HG03064 (cell line): ENCODE measurements around the gene HTT.
"Not testable (repeated sequence)": the region's sequence is repeated elsewhere in the genome, so short reads cannot be mapped to it uniquely, and the experiment has no call there.

Experiments
- ATAC-seq: cut with Tn5 transposase; IDR thresholded peaks from one replicate; pipeline ENCODE4 v1.9.1; 2021; ENCODE audit warnings: low read depth; ENCODE audit not compliant: unreplicated experiment

HTT gene

GRCh38 chr4:3158841-3159240 is 84.4 kb downstream of the HTT start:
- ATAC-seq, result no peak

- no peak for ATAC-seq
Observed at GRCh38 chr4:3160438-3160837, 86.0 kb downstream of the HTT start.

GRCh38 chr4:3161044-3161443 is 86.6 kb downstream of the HTT start:
- ATAC-seq, result not testable (repeated sequence)

GRCh38 chr4:3166434-3166833 is 92.0 kb downstream of the HTT start:
- ATAC-seq, result not testable (repeated sequence)

GRCh38 chr4:3168029-3168428 is 93.5 kb downstream of the HTT start:
- no peak for ATAC-seq

- no peak for ATAC-seq
Observed at GRCh38 chr4:3174371-3175338, 100.2 kb downstream of the HTT start.

- ATAC-seq, result no peak
Observed at GRCh38 chr4:3176367-3177229, 102.1 kb downstream of the HTT start.

GRCh38 chr4:3177426-3177825 is 102.9 kb downstream of the HTT start:
- ATAC-seq, result no peak

GRCh38 chr4:3177905-3178304 is 103.4 kb downstream of the HTT start:
- ATAC-seq, result no peak

- no peak for ATAC-seq
Observed at GRCh38 chr4:3178351-3178750, 103.9 kb downstream of the HTT start.

GRCh38 chr4:3179126-3179706 is 104.7 kb downstream of the HTT start:
- no peak for ATAC-seq

- ATAC-seq, result no peak
Observed at GRCh38 chr4:3183008-3183407, 108.5 kb downstream of the HTT start.

- ATAC-seq, result no peak
Observed at GRCh38 chr4:3184725-3185124, 110.2 kb downstream of the HTT start.

- no peak for ATAC-seq
Observed at GRCh38 chr4:3186609-3187008, 112.1 kb downstream of the HTT start.

- ATAC-seq, result no peak
Observed at GRCh38 chr4:3188118-3188517, 113.6 kb downstream of the HTT start.

GRCh38 chr4:3189459-3189858 is 115.0 kb downstream of the HTT start:
- ATAC-seq, result no peak

GRCh38 chr4:3190549-3190948 is 116.1 kb downstream of the HTT start:
- ATAC-seq, result no peak

GRCh38 chr4:3192188-3192587 is 117.7 kb downstream of the HTT start:
- ATAC-seq, result no peak

GRCh38 chr4:3192827-3193226 is 118.3 kb downstream of the HTT start:
- no peak for ATAC-seq

GRCh38 chr4:3193531-3194203 is 119.2 kb downstream of the HTT start:
- ATAC-seq, result no peak
